Neural progenitor cell (in vitro differentiated cells): Measurements from ENCODE around the gene CLDN9. TPM values are rescaled to one million over a fixed set of nuclear protein-coding genes. Genes with fewer than 3 reads are reported as not detected.

Source experiments
- DNase-seq: peaks from one replicate; pipeline ENCODE4 v3.0.0-alpha.2; 2016; ENCODE audit warnings: low spot score
- H2AFZ ChIP-seq: fragments of 200-600 bp; sonication (generic); replicated peaks from 2 replicates; pipeline ENCODE4 v1.6.1; 2016; ENCODE audit warnings: antibody characterized with exemption
- H3F3A ChIP-seq: fragments of 200-600 bp; sonication (generic); 2 replicates; pipeline ENCODE4 v1.6.1; 2016; ENCODE audit warnings: antibody characterized with exemption, low read depth
- H3K27ac ChIP-seq: fragments of 200-600 bp; sonication (generic); 2 replicates; pipeline ENCODE4 v1.5.1; 2016; ENCODE audit warnings: mild to moderate bottlenecking
- H3K27me3 ChIP-seq: fragments of 200-600 bp; sonication (generic); 2 replicates; pipeline ENCODE4 v1.6.1; 2016; ENCODE audit warnings: mild to moderate bottlenecking, moderate library complexity
- H3K36me3 ChIP-seq: fragments of 200-600 bp; sonication (generic); 2 replicates; pipeline ENCODE4 v1.5.1; 2016
- H3K4me1 ChIP-seq: fragments of 200-600 bp; sonication (generic); 2 replicates; pipeline ENCODE4 v1.6.1; 2016; ENCODE audit warnings: mixed run types
- H3K4me2 ChIP-seq: fragments of 200-600 bp; sonication (generic); 2 replicates; pipeline ENCODE4 v1.6.1; 2016
- H3K4me3 ChIP-seq: fragments of 200-600 bp; sonication (generic); 2 replicates; pipeline ENCODE4 v1.5.1; 2016
- H3K79me2 ChIP-seq: fragments of 200-600 bp; sonication (generic); 2 replicates; pipeline ENCODE4 v1.6.1; 2016; ENCODE audit warnings: low read depth
- H3K9ac ChIP-seq: fragments of 200-600 bp; sonication (generic); 2 replicates; pipeline ENCODE4 v1.6.1; 2016
- H3K9me3 ChIP-seq: fragments of 200-600 bp; sonication (generic); 2 replicates; pipeline ENCODE4 v1.5.1; 2016; ENCODE audit warnings: low read depth
- H4K20me1 ChIP-seq: fragments of 200-600 bp; sonication (generic); 2 replicates; pipeline ENCODE4 v1.6.1; 2016; ENCODE audit warnings: low read depth
- H3K27ac Mint-ChIP-seq: 3 replicates; pipeline ENCODE4 v1.8.0; 2021; ENCODE audit warnings: mixed read lengths
- H3K27me3 Mint-ChIP-seq: 2 replicates; pipeline ENCODE4 v1.8.0; 2022; ENCODE audit warnings: low read depth, mild to moderate bottlenecking, inconsistent platforms, moderate library complexity, mixed read lengths; ENCODE audit not compliant: insufficient read depth
- H3K36me3 Mint-ChIP-seq: 3 replicates; pipeline ENCODE4 v1.8.0; 2021; ENCODE audit warnings: mixed read lengths
- H3K4me1 Mint-ChIP-seq: 3 replicates; pipeline ENCODE4 v1.8.0; 2021; ENCODE audit warnings: mixed read lengths
- H3K4me3 Mint-ChIP-seq: 3 replicates; pipeline ENCODE4 v1.8.0; 2021; ENCODE audit warnings: mild to moderate bottlenecking, moderate library complexity, mixed read lengths
- H3K9me3 Mint-ChIP-seq: 3 replicates; pipeline ENCODE4 v1.8.0; 2020; ENCODE audit warnings: mixed read lengths
- EZH2 ChIP-seq: fragments of 200-600 bp; sonication (generic); IDR thresholded peaks from 2 replicates; pipeline ENCODE4 v1.6.1; 2017; ENCODE audit warnings: antibody characterized with exemption, mild to moderate bottlenecking, moderate library complexity
- EZH2phosphoT487 ChIP-seq: fragments of 200-600 bp; sonication (generic); IDR thresholded peaks from 2 replicates; pipeline ENCODE4 v1.6.1; 2017; ENCODE audit warnings: antibody characterized with exemption
- total RNA-seq: library from RNA; depleted of rRNA; stranded (reverse); fragments of >200 nt; gene quantifications from 2 replicates; pipeline ENCODE4 v1.2.3, GENCODE V29; 2015; ENCODE audit warnings: low replicate concordance
- TF ChIP-seq, protein P1 (sequence below): fragments of 200-600 bp; sonication (generic); IDR thresholded peaks from 2 replicates; pipeline ENCODE4 v1.5.1; 2017; ENCODE audit warnings: antibody characterized with exemption, mild to moderate bottlenecking

The CLDN9 gene
- total RNA-seq, 1 donor from 2014 or later, result not detected

GRCh38 chr16:3026003-3026378 lies 13.3 kb downstream of the CLDN9 start:
- H3K4me3 Mint-ChIP-seq, result peak overlapping the region; percentile 38
- TF ChIP-seq EZH2, result no peak
- TF ChIP-seq, protein P1, sequence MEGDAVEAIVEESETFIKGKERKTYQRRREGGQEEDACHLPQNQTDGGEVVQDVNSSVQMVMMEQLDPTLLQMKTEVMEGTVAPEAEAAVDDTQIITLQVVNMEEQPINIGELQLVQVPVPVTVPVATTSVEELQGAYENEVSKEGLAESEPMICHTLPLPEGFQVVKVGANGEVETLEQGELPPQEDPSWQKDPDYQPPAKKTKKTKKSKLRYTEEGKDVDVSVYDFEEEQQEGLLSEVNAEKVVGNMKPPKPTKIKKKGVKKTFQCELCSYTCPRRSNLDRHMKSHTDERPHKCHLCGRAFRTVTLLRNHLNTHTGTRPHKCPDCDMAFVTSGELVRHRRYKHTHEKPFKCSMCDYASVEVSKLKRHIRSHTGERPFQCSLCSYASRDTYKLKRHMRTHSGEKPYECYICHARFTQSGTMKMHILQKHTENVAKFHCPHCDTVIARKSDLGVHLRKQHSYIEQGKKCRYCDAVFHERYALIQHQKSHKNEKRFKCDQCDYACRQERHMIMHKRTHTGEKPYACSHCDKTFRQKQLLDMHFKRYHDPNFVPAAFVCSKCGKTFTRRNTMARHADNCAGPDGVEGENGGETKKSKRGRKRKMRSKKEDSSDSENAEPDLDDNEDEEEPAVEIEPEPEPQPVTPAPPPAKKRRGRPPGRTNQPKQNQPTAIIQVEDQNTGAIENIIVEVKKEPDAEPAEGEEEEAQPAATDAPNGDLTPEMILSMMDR, result no peak
- DNase-seq, result no peak
- Histone ChIP-seq H3K4me1 (peaks cover 19% of the 10 kb centered on the region), H4K20me1 (peaks cover 53% of the 10 kb centered on the region), H3K27ac (no peak overlapping the region), H3K9me3 (no peaks in the 10 kb centered on the region), H3K9ac (no peak overlapping the region), H3K4me3 (no peak overlapping the region), H3K79me2 (peaks cover 10% of the 10 kb centered on the region), H3K36me3 (no peaks in the 10 kb centered on the region), H3K27me3 (peaks cover 12% of the 10 kb centered on the region), H3F3A (peaks cover 34% of the 10 kb centered on the region), H2AFZ (no peak overlapping the region), H3K4me2 (no peak overlapping the region)
- peaks cover 9% of the 10 kb centered on the region for H3K36me3 Mint-ChIP-seq
- peaks cover 22% of the 10 kb centered on the region for H3K27me3 Mint-ChIP-seq
- H3K4me1 Mint-ChIP-seq, result peaks cover 39% of the 10 kb centered on the region
- no peak overlapping the region for H3K27ac Mint-ChIP-seq
- H3K9me3 Mint-ChIP-seq, result no peaks in the 10 kb centered on the region

- peaks cover 9% of the 10 kb centered on the region for H3K36me3 Mint-ChIP-seq
- no peak overlapping the region for H3K9ac ChIP-seq
- peaks cover 51% of the 10 kb centered on the region for H4K20me1 ChIP-seq
- DNase-seq, result no peak
- H3K9me3 Mint-ChIP-seq, result no peaks in the 10 kb centered on the region
- no peak overlapping the region for H3K27ac Mint-ChIP-seq
- no peak overlapping the region for H2AFZ ChIP-seq
- peaks cover 34% of the 10 kb centered on the region for H3K4me1 Mint-ChIP-seq
- H3K4me3 Mint-ChIP-seq, result peak overlapping the region; percentile 8
- no peak overlapping the region for H3K27ac ChIP-seq
- peaks cover 11% of the 10 kb centered on the region for H3K27me3 ChIP-seq
- peaks cover 30% of the 10 kb centered on the region for H3F3A ChIP-seq
- H3K9me3 ChIP-seq, result no peaks in the 10 kb centered on the region
- peaks cover 10% of the 10 kb centered on the region for H3K79me2 ChIP-seq
- no peak overlapping the region for H3K4me3 ChIP-seq
- no peak overlapping the region for H3K4me2 ChIP-seq
- no peaks in the 10 kb centered on the region for H3K36me3 ChIP-seq
- TF ChIP-seq EZH2phosphoT487, result no peak
- peaks cover 23% of the 10 kb centered on the region for H3K4me1 ChIP-seq
- H3K27me3 Mint-ChIP-seq, result peaks cover 20% of the 10 kb centered on the region
Measured at GRCh38 chr16:3026609-3027488, 14.1 kb downstream of the CLDN9 start.

DNA sequence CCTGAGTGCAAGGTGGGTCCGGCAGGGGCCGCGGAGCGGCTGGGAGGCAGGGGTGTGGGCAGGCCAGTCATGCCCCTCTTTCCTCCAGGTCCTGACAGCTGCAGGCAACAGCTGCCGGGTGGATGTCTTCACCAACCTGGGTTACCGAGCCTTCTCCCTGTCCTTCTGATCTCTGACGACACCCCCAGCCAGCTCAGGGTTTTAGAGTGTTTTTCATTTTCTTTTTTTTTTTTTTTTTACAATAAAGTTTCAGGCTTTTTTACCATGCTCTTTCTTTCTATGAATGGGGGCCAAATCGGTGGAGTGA lies 14.7 kb downstream of the CLDN9 start:
- Histone ChIP-seq H3K4me2 (no peak overlapping the region), H3F3A (peaks cover 24% of the 10 kb centered on the region), H3K9me3 (no peaks in the 10 kb centered on the region), H3K4me3 (no peak overlapping the region), H3K79me2 (peaks cover 10% of the 10 kb centered on the region), H4K20me1 (peaks cover 46% of the 10 kb centered on the region), H3K27me3 (peaks cover 15% of the 10 kb centered on the region), H3K27ac (no peak overlapping the region), H3K9ac (no peak overlapping the region), H3K36me3 (no peaks in the 10 kb centered on the region), H3K4me1 (peaks cover 18% of the 10 kb centered on the region), H2AFZ (no peak overlapping the region)
- no peaks in the 10 kb centered on the region for H3K9me3 Mint-ChIP-seq
- H3K27ac Mint-ChIP-seq, result no peak overlapping the region
- peaks cover 9% of the 10 kb centered on the region for H3K36me3 Mint-ChIP-seq
- DNase-seq, result no peak
- no peak overlapping the region for H3K4me3 Mint-ChIP-seq
- no peak for TF ChIP-seq EZH2
- TF ChIP-seq EZH2phosphoT487, result no peak
- TF ChIP-seq, protein P1, result no peak
- peaks cover 22% of the 10 kb centered on the region for H3K27me3 Mint-ChIP-seq
- H3K4me1 Mint-ChIP-seq, result peaks cover 28% of the 10 kb centered on the region
